Endothelial cell of umbilical vein (primary cell): ENCODE data around the gene MAPKBP1.

ENCODE experiments used
- CTCF ChIP-seq, 2 donors: IDR thresholded peaks; 1 replicate in 1 of 2; 2 replicates in 1 of 2; pipeline ENCODE4 v1.5.1; 2011; ENCODE audit warnings: low read length in 2 of 2, mild to moderate bottlenecking in 2 of 2, moderate library complexity in 2 of 2, control low read depth in 1 of 2, inconsistent platforms in 1 of 2, low read depth in 1 of 2; ENCODE audit not compliant: insufficient read depth in 1 of 2; ENCODE audit errors: extremely low read depth in 1 of 2
- EZH2 ChIP-seq: IDR thresholded peaks from 2 replicates; pipeline ENCODE4 v1.6.1; 2012; ENCODE audit warnings: borderline replicate concordance, low read depth, mild to moderate bottlenecking, moderate library complexity, low read length, inconsistent platforms; ENCODE audit not compliant: severe bottlenecking
- FOS ChIP-seq: IDR thresholded peaks from 2 replicates; pipeline ENCODE4 v1.6.1; 2011; ENCODE audit warnings: mild to moderate bottlenecking, low read length, moderate library complexity, borderline replicate concordance; ENCODE audit not compliant: insufficient read depth
- GATA2 ChIP-seq: IDR thresholded peaks from 2 replicates; pipeline ENCODE4 v1.7.0; 2011; ENCODE audit warnings: low read depth, mild to moderate bottlenecking, moderate library complexity, mixed read lengths, low read length; ENCODE audit not compliant: insufficient read length, insufficient read depth
- JUN ChIP-seq: IDR thresholded peaks from 2 replicates; pipeline ENCODE4 v1.6.1; 2011; ENCODE audit warnings: borderline replicate concordance, low read depth; ENCODE audit not compliant: insufficient read length, insufficient read depth
- MYC ChIP-seq: IDR thresholded peaks from one replicate; pipeline ENCODE4 v1.6.1; 2011; ENCODE audit warnings: mild to moderate bottlenecking, low read depth, low read length
- POLR2A ChIP-seq: IDR thresholded peaks from 2 replicates; pipeline ENCODE4 v1.6.1; 2012; ENCODE audit warnings: low read depth, mild to moderate bottlenecking, control low read depth, low read length

- TF ChIP-seq CTCF (IDR thresholded peaks at IDR 0.05; ENCODE audit: extremely low read depth in 1 of 2, insufficient read depth in 1 of 2, low read depth in 1 of 2, low read length in 2 of 2): no peak
- no peak for TF ChIP-seq MYC
- no peak for TF ChIP-seq JUN
- TF ChIP-seq EZH2: no peak
- no peak for TF ChIP-seq GATA2
- TF ChIP-seq POLR2A: no peak
- no peak for TF ChIP-seq FOS
Measured at GRCh38 chr15:41821831-41822230, 47.5 kb downstream of the MAPKBP1 start.
